SK-N-MC (cell line): ENCODE data around the gene KIAA0513.

Source experiments
- EZH2 ChIP-seq: fragments of 200-600 bp; sonication (generic); IDR thresholded peaks from one replicate; pipeline ENCODE4 v1.6.1; 2017; ENCODE audit warnings: antibody characterized with exemption
- POLR2AphosphoS5 ChIP-seq: IDR thresholded peaks from 2 replicates; pipeline ENCODE4 v1.6.1; 2012; ENCODE audit warnings: mild to moderate bottlenecking, low read depth, low read length, borderline replicate concordance

DNA sequence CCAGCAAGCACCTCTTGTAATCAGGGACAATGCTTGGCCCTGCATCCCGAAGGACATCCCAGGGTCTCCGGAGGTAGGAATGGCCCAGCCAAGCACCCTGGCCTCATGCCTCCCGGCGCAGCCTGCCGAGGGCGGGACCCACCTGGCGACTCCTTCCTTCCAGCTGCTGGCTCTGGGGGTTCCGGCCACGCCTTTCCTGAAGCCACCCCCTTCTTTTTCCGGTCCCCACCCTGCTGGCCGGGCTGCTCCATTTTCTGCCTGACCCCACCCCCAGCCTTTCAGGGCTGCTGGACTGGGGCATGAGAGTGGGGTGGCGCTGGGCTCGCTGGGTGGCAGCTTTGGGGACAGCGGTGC is 107.2 kb downstream of the KIAA0513 start:
- TF ChIP-seq POLR2AphosphoS5: no peak
- no peak for TF ChIP-seq EZH2
